IMR-90 (cell line): Measurements from ENCODE around the gene ATXN3. TPM values are rescaled to one million over a fixed set of nuclear protein-coding genes. Genes with fewer than 3 reads are reported as not detected.

Source experiments
- ATAC-seq: fragments of 200-7000 bp; cut with Tn5 transposase; 2 replicates; pipeline ENCODE4 v1.9.1; 2020; ENCODE audit warnings: low read depth, mild to moderate bottlenecking, moderate library complexity
- BruUV-seq: library from RNA; stranded (reverse); fragments of 400-500 nt; replicated peaks from 2 replicates; lab custom pipeline; 2021; lab: Mats Ljungman, UMichigan
- CTCF ChIA-PET: fragments of 300-600 bp; formaldehyde crosslinking; extraction: SDS; loops from one replicate; lab custom pipeline; 2021; ENCODE audit warnings: antibody characterized with exemption; lab: Yijun Ruan, JAX
- POLR2A ChIA-PET: fragments of 300-600 bp; sonication (Branson Sonifier 250); formaldehyde crosslinking; loops from one replicate; lab custom pipeline; 2022; ENCODE audit warnings: antibody characterized with exemption; ENCODE audit not compliant: unreplicated experiment; lab: Charles Lee
- DNase-seq: peaks from one replicate; pipeline ENCODE4 v3.0.0; 2013
- H2AFZ ChIP-seq: replicated peaks from 2 replicates; pipeline ENCODE3; 2013; ENCODE audit warnings: low read length, mild to moderate bottlenecking; ENCODE audit not compliant: poor library complexity
- H2AK5ac ChIP-seq: 2 replicates; pipeline ENCODE4 v1.6.1; 2013; ENCODE audit warnings: low read depth, low read length, inconsistent platforms
- H2AK9ac ChIP-seq: replicated peaks from 2 replicates; pipeline ENCODE3; 2013; ENCODE audit warnings: mild to moderate bottlenecking, low read depth, low read length, moderate library complexity; ENCODE audit not compliant: poor library complexity
- H2BK120ac ChIP-seq: 2 replicates; pipeline ENCODE4 v1.6.1; 2013; ENCODE audit warnings: low read depth, low read length, inconsistent platforms
- H2BK15ac ChIP-seq: 3 replicates; pipeline ENCODE4 v1.6.1; 2013; ENCODE audit warnings: low read depth, low read length, inconsistent platforms
- H2BK20ac ChIP-seq: 2 replicates; pipeline ENCODE4 v1.6.1; 2013; ENCODE audit warnings: low read depth, mild to moderate bottlenecking, inconsistent platforms, low read length, moderate library complexity
- H2BK5ac ChIP-seq: 2 replicates; pipeline ENCODE4 v1.6.1; 2013; ENCODE audit warnings: mild to moderate bottlenecking, low read depth, low read length, inconsistent platforms; ENCODE audit not compliant: poor library complexity, severe bottlenecking
- H3K14ac ChIP-seq: replicated peaks from 2 replicates; pipeline ENCODE4 v1.6.1; 2013; ENCODE audit warnings: low read depth, low read length, inconsistent platforms
- H3K18ac ChIP-seq: 2 replicates; pipeline ENCODE4 v1.6.1; 2013; ENCODE audit warnings: low read depth, low read length, control low read depth
- H3K23ac ChIP-seq: 2 replicates; pipeline ENCODE4 v1.6.1; 2013; ENCODE audit warnings: low read depth, low read length, inconsistent platforms
- H3K27ac ChIP-seq: 2 replicates; pipeline ENCODE4 v1.5.1; 2013; ENCODE audit warnings: mild to moderate bottlenecking, control low read depth, low read length; ENCODE audit not compliant: insufficient read depth
- H3K27me3 ChIP-seq: 2 replicates; pipeline ENCODE4 v1.6.1; 2013; ENCODE audit warnings: low read length; ENCODE audit not compliant: control insufficient read depth, insufficient read depth
- H3K36me3 ChIP-seq: 2 replicates; pipeline ENCODE4 v1.6.1; 2013; ENCODE audit warnings: low read length, mixed read lengths; ENCODE audit not compliant: control insufficient read depth, insufficient read depth
- H3K4ac ChIP-seq: 2 replicates; pipeline ENCODE4 v1.6.1; 2013; ENCODE audit warnings: low read depth, low read length, inconsistent platforms
- H3K4me1 ChIP-seq: 2 replicates; pipeline ENCODE4 v1.6.1; 2013; ENCODE audit warnings: low read length, mixed read lengths; ENCODE audit not compliant: control insufficient read depth, insufficient read depth
- H3K4me2 ChIP-seq: 2 replicates; pipeline ENCODE4 v1.6.1; 2013; ENCODE audit warnings: low read depth, mild to moderate bottlenecking, control low read depth, low read length, moderate library complexity
- H3K4me3 ChIP-seq: 2 replicates; pipeline ENCODE4 v1.5.1; 2013; ENCODE audit warnings: low read depth, mild to moderate bottlenecking, control low read depth, low read length, moderate library complexity; ENCODE audit not compliant: insufficient read depth
- H3K56ac ChIP-seq: 2 replicates; pipeline ENCODE4 v1.6.1; 2013; ENCODE audit warnings: low read length, inconsistent platforms; ENCODE audit not compliant: insufficient read depth; ENCODE audit errors: extremely low read depth
- H3K79me1 ChIP-seq, 2 experiments: 2 replicates each; pipeline ENCODE4 v1.6.1; 2013; ENCODE audit warnings: low read length in 2 of 2, inconsistent platforms in 1 of 2, low read depth in 1 of 2
- H3K9ac ChIP-seq: 2 replicates; pipeline ENCODE4 v1.6.1; 2013; ENCODE audit warnings: low read depth, low read length, control low read depth
- H3K9me1 ChIP-seq: 2 replicates; pipeline ENCODE4 v1.6.1; 2013; ENCODE audit warnings: low read length, inconsistent platforms; ENCODE audit not compliant: insufficient read depth
- H3K9me3 ChIP-seq: 2 replicates; pipeline ENCODE4 v1.6.1; 2013; ENCODE audit warnings: low read length; ENCODE audit not compliant: control insufficient read depth, insufficient read depth
- H4K20me1 ChIP-seq: 2 replicates; pipeline ENCODE4 v1.6.1; 2013; ENCODE audit warnings: low read length, inconsistent platforms; ENCODE audit not compliant: insufficient read depth
- H4K5ac ChIP-seq: 2 replicates; pipeline ENCODE4 v1.6.1; 2013; ENCODE audit warnings: mild to moderate bottlenecking, low read depth, low read length, control low read depth
- H4K8ac ChIP-seq, 2 experiments: 2 replicates each; pipeline ENCODE4 v1.6.1; 2013; ENCODE audit warnings: low read depth in 2 of 2, low read length in 2 of 2, control low read depth in 1 of 2, inconsistent platforms in 1 of 2
- H4K91ac ChIP-seq: 2 replicates; pipeline ENCODE4 v1.6.1; 2013; ENCODE audit warnings: low read depth, low read length, inconsistent platforms; ENCODE audit not compliant: insufficient read depth
- BHLHE40 ChIP-seq: fragments of 150-350 bp; IDR thresholded peaks from 2 replicates; pipeline ENCODE4 v1.6.1; 2016; ENCODE audit warnings: mild to moderate bottlenecking, low read depth, low read length
- CHD1 ChIP-seq: IDR thresholded peaks from 2 replicates; pipeline ENCODE4 v1.6.1; 2012; ENCODE audit warnings: low read depth, low read length, improper control_type of control experiment
- NFE2L2 ChIP-seq: fragments of 150-350 bp; IDR thresholded peaks from 2 replicates; pipeline ENCODE4 v1.6.1; 2016; ENCODE audit warnings: low read depth, mild to moderate bottlenecking, low read length
- POLR2A ChIP-seq: IDR thresholded peaks from 2 replicates; pipeline ENCODE4 v1.6.1; 2012; ENCODE audit warnings: mild to moderate bottlenecking, low read depth, low read length
- RFX5 ChIP-seq: IDR thresholded peaks from 2 replicates; pipeline ENCODE4 v1.8.0; 2012; ENCODE audit warnings: low read depth, mild to moderate bottlenecking, low read length, moderate library complexity
- WGBS, 2 experiments: methylation state at CpG; one replicate each; pipeline versions ENCODE4 v1.1.5 to v1.1.7; 2013; ENCODE audit warnings: missing lambda C conversion rate in 2 of 2; ENCODE audit not compliant: insufficient read length in 1 of 2; ENCODE audit errors: extremely low coverage in 2 of 2; 5-methylcytosine and 5-hydroxymethylcytosine counted together
- dilution Hi-C: fragments of 300-500 bp; cut with HindIII; formaldehyde crosslinking; loops from one replicate; pipeline ENCODE4 v1.14.3; 2018; ENCODE audit warnings: low sequenced_read_pairs; ENCODE audit not compliant: unreplicated experiment
- in situ Hi-C: fragments of 300-500 bp; cut with MboI; formaldehyde crosslinking; loops from 3 replicates; pipeline ENCODE4 v1.14.3; 2019; ENCODE audit warnings: low sequenced_read_pairs, inconsistent platforms, mixed read lengths
- intact Hi-C: fragments of 100-400 bp; cut with micrococcal nuclease; formaldehyde crosslinking; loops from 2 replicates; pipeline ENCODE4 v1.10.0; 2022
- polyA plus RNA-seq, 3 experiments: library from polyadenylated mRNA; depleted of rRNA; stranded (reverse); fragments of >200 nt; gene quantifications; 2 replicates each; pipeline ENCODE4 v1.2.3, GENCODE V29; 2012; ENCODE audit warnings: low replicate concordance in 1 of 3
- total RNA-seq: library from RNA; depleted of rRNA; stranded (reverse); fragments of >200 nt; gene quantifications from 2 replicates; pipeline ENCODE4 v1.2.3, GENCODE V29; 2012

ATXN3 gene
- total and polyA plus RNA-seq, 2 of the 4 experiments (the other 2 are of a cell fraction): 9.0 to 13.9 TPM

- peak overlapping the region; percentile 97 for H3K14ac ChIP-seq
- peak overlapping the region; percentile 87 for H4K91ac ChIP-seq
- peaks cover 6% of the 10 kb centered on the region for H3K9me1 ChIP-seq
- H2BK120ac ChIP-seq: peak overlapping the region; percentile 33
- dilution Hi-C loops (no loop called here), intact Hi-C loops (no loop called here), in situ Hi-C loops (no loop called here)
- H3K4me3 ChIP-seq: peak overlapping the region; percentile 72
- peaks cover 7% of the 10 kb centered on the region for H3K4me1 ChIP-seq
- ATAC-seq (peak; percentile 54), DNase-seq (peak; percentile 70)
- peak overlapping the region; percentile 98 for H3K56ac ChIP-seq
- BruUV-seq: no TSS peak
- peak overlapping the region; percentile 87 for H3K4ac ChIP-seq
- peak overlapping the region; percentile 92 for H3K27ac ChIP-seq
- H3K27me3 ChIP-seq: no peaks in the 10 kb centered on the region
- H3K23ac ChIP-seq: peak overlapping the region; percentile 80
- peak overlapping the region; percentile 95 for H3K9ac ChIP-seq
- TF ChIP-seq RFX5 (no peak), POLR2A (no peak), BHLHE40 (no peak), CHD1 (0 out of 2 replicates have a peak, but pooled peaks have one; percentile 19), NFE2L2 (no peak)
- no peak overlapping the region for H2BK20ac ChIP-seq
- CTCF ChIA-PET: no interaction called here
- H2AK5ac ChIP-seq: peak overlapping the region; percentile 74
- peak overlapping the region; percentile 86 for H4K5ac ChIP-seq
- peak overlapping the region; percentile 99 for H2AFZ ChIP-seq
- peak overlapping the region; percentile 74 for H2BK5ac ChIP-seq
- H3K36me3 ChIP-seq: peaks cover 2% of the 10 kb centered on the region; the same call in 1 of the 2 replicates
- no peaks in the 10 kb centered on the region for H3K9me3 ChIP-seq
- POLR2A ChIA-PET: no interaction called here
- peaks cover 10 to 53% of the 10 kb centered on the region in 2 experiments; a peak in 3 of 4 replicates for H3K79me1 ChIP-seq
- peaks cover 26% of the 10 kb centered on the region for H4K20me1 ChIP-seq
- 0% methylated on average over 10 of the region's 22 CpGs; no CpG with 5 or more reads in 1 of the 2 experiments for WGBS, 2 experiments
- H3K18ac ChIP-seq: peak overlapping the region; percentile 81
- peak overlapping the region; percentile 99 for H3K4me2 ChIP-seq
- peak overlapping the region; percentile 88 to 98 for H4K8ac ChIP-seq
- no peak overlapping the region for H2BK15ac ChIP-seq
- H2AK9ac ChIP-seq: peak overlapping the region; percentile 95
Observed at GRCh38 chr14:92039063-92039718, 67.2 kb downstream of the ATXN3 start.
